Mammary epithelial cell (primary cell): ENCODE measurements around the gene COMMD1.

Source experiments
- EZH2 ChIP-seq: IDR thresholded peaks from 2 replicates; pipeline ENCODE4 v1.6.1; 2012; ENCODE audit warnings: low read length, inconsistent platforms, borderline replicate concordance
- TF ChIP-seq, protein P1 (sequence below), 2 donors: IDR thresholded peaks in 1 of 2; conservative IDR thresholded peaks in 1 of 2; 2 replicates each; pipeline ENCODE4 v1.5.1; 2011 to 2012; ENCODE audit warnings: inconsistent platforms in 2 of 2, low read length in 2 of 2, mild to moderate bottlenecking in 2 of 2, control low read depth in 1 of 2, low read depth in 1 of 2; ENCODE audit not compliant: insufficient read depth in 1 of 2; ENCODE audit errors: extremely low read depth in 1 of 2

DNA sequence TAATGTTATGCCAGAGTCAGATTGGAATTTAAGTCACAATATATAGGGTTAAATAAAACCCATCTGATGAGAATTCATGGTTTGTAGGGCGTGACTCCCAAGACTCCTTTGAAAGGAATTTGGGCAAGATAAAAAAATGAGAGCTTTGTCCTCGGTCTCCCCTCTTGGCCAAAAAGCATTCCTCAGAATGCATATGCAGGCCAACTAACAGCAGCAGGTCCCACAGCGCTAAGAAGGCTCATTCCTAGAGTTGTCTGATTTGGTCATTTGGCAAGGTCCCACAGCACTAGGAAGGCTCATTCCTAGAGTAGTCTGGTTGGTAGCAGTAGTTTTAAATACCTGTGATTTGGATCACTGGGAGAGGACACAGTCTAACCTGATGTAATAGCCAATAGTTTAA, 184.2 kb downstream of the COMMD1 start:
- TF ChIP-seq, protein P1, sequence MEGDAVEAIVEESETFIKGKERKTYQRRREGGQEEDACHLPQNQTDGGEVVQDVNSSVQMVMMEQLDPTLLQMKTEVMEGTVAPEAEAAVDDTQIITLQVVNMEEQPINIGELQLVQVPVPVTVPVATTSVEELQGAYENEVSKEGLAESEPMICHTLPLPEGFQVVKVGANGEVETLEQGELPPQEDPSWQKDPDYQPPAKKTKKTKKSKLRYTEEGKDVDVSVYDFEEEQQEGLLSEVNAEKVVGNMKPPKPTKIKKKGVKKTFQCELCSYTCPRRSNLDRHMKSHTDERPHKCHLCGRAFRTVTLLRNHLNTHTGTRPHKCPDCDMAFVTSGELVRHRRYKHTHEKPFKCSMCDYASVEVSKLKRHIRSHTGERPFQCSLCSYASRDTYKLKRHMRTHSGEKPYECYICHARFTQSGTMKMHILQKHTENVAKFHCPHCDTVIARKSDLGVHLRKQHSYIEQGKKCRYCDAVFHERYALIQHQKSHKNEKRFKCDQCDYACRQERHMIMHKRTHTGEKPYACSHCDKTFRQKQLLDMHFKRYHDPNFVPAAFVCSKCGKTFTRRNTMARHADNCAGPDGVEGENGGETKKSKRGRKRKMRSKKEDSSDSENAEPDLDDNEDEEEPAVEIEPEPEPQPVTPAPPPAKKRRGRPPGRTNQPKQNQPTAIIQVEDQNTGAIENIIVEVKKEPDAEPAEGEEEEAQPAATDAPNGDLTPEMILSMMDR (conservative IDR thresholded peaks at IDR 0.05 in 1 of 2, IDR thresholded peaks at IDR 0.05 in 1 of 2; ENCODE audit: extremely low read depth in 1 of 2, insufficient read depth in 1 of 2, low read depth in 1 of 2, low read length in 2 of 2), result no peak
- no peak for TF ChIP-seq EZH2
